Body of pancreas (tissue), 4 donors: Measurements from ENCODE around the gene PCDH9.

Experiments
- POLR2A ChIP-seq, 3 donors: fragments of 450-650 bp; IDR thresholded peaks; one replicate each; pipeline ENCODE4 v1.6.1; 2016; ENCODE audit warnings: antibody characterized with exemption in 3 of 3, mild to moderate bottlenecking in 2 of 3
- TF ChIP-seq, protein P1 (sequence below), 7 experiments: fragments of 450-650 bp in 4 of 7; fragments of 200-600 bp in 3 of 7; sonication (generic) in 3 of 7; IDR thresholded peaks; one replicate each; pipeline ENCODE4 v1.5.1; 2016 to 2019; ENCODE audit warnings: antibody characterized with exemption in 7 of 7

- TF ChIP-seq, protein P1, sequence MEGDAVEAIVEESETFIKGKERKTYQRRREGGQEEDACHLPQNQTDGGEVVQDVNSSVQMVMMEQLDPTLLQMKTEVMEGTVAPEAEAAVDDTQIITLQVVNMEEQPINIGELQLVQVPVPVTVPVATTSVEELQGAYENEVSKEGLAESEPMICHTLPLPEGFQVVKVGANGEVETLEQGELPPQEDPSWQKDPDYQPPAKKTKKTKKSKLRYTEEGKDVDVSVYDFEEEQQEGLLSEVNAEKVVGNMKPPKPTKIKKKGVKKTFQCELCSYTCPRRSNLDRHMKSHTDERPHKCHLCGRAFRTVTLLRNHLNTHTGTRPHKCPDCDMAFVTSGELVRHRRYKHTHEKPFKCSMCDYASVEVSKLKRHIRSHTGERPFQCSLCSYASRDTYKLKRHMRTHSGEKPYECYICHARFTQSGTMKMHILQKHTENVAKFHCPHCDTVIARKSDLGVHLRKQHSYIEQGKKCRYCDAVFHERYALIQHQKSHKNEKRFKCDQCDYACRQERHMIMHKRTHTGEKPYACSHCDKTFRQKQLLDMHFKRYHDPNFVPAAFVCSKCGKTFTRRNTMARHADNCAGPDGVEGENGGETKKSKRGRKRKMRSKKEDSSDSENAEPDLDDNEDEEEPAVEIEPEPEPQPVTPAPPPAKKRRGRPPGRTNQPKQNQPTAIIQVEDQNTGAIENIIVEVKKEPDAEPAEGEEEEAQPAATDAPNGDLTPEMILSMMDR (IDR thresholded peaks at IDR 0.05) = no peak
- no peak for TF ChIP-seq POLR2A (IDR thresholded peaks at IDR 0.05)
Observed at GRCh38 chr13:66969291-66969690, 260.8 kb downstream of the PCDH9 start.
